ENCODE measurements around the gene ABHD8. TPM values are rescaled to one million over a fixed set of nuclear protein-coding genes. Genes with fewer than 3 reads are reported as not detected.

Gene ABHD8
- total RNA-seq, 1 donor from 2014 or later = 8.9 TPM

GRCh38 chr19:17266589-17266974 lies 36.6 kb downstream of the ABHD8 start:
- H3K36me3 Mint-ChIP-seq (ENCODE audit: low read depth, unreplicated experiment) = peaks cover 14% of the 10 kb centered on the region
- H3K27ac Mint-ChIP-seq (ENCODE audit: unreplicated experiment) = peak overlapping the region; percentile 89
- H3K4me3 Mint-ChIP-seq (ENCODE audit: unreplicated experiment) = peak overlapping the region; percentile 92
- DNase-seq (ENCODE audit: low spot score) = no peak
- H3K4me1 Mint-ChIP-seq (ENCODE audit: unreplicated experiment) = peaks cover 31% of the 10 kb centered on the region
- H3K9me3 Mint-ChIP-seq (ENCODE audit: unreplicated experiment) = no peaks in the 10 kb centered on the region
- peaks cover 17% of the 10 kb centered on the region for H3K27me3 Mint-ChIP-seq (ENCODE audit: unreplicated experiment)
- no peak for TF ChIP-seq CTCF (IDR thresholded peaks at IDR 0.05; ENCODE audit: unreplicated experiment)

GRCh38 chr19:17266026-17266425 lies 37.2 kb downstream of the ABHD8 start:
- TF ChIP-seq CTCF (IDR thresholded peaks at IDR 0.05; ENCODE audit: unreplicated experiment) = no peak
- DNase-seq (ENCODE audit: low spot score) = no peak
- Mint-ChIP-seq H3K36me3 (ENCODE audit: low read depth, unreplicated experiment) (peaks cover 11% of the 10 kb centered on the region), H3K4me1 (ENCODE audit: unreplicated experiment) (peaks cover 32% of the 10 kb centered on the region), H3K9me3 (ENCODE audit: unreplicated experiment) (no peaks in the 10 kb centered on the region), H3K27me3 (ENCODE audit: unreplicated experiment) (peaks cover 17% of the 10 kb centered on the region), H3K27ac (ENCODE audit: unreplicated experiment) (peak overlapping the region; percentile 48), H3K4me3 (ENCODE audit: unreplicated experiment) (no peak overlapping the region)

- Mint-ChIP-seq H3K36me3 (ENCODE audit: low read depth, unreplicated experiment) (peaks cover 20% of the 10 kb centered on the region), H3K27ac (ENCODE audit: unreplicated experiment) (peak within 1 kb of the TSS; percentile 100), H3K4me3 (ENCODE audit: unreplicated experiment) (peak within 1 kb of the TSS; percentile 92), H3K9me3 (ENCODE audit: unreplicated experiment) (no peaks in the 10 kb centered on the region), H3K4me1 (ENCODE audit: unreplicated experiment) (peaks cover 37% of the 10 kb centered on the region), H3K27me3 (ENCODE audit: unreplicated experiment) (peaks cover 19% of the 10 kb centered on the region)
- peak; percentile 75 for DNase-seq (ENCODE audit: low spot score)
- no peak for TF ChIP-seq CTCF (IDR thresholded peaks at IDR 0.05; ENCODE audit: unreplicated experiment)
Measured at GRCh38 chr19:17264641-17264979, 38.6 kb downstream of the ABHD8 start, which contains the start of gene USHBP1. Gene USHBP1 (minus strand): TSS chr19:17264745. CDS start chr19:17264299, 446 bp downstream.

- peaks cover 37% of the 10 kb centered on the region for H3K4me1 Mint-ChIP-seq (ENCODE audit: unreplicated experiment)
- no peak for DNase-seq (ENCODE audit: low spot score)
- peak overlapping the region; percentile 92 for H3K4me3 Mint-ChIP-seq (ENCODE audit: unreplicated experiment)
- TF ChIP-seq CTCF (IDR thresholded peaks at IDR 0.05; ENCODE audit: unreplicated experiment) = no peak
- peaks cover 25% of the 10 kb centered on the region for H3K36me3 Mint-ChIP-seq (ENCODE audit: low read depth, unreplicated experiment)
- peak overlapping the region; percentile 100 for H3K27ac Mint-ChIP-seq (ENCODE audit: unreplicated experiment)
- peaks cover 19% of the 10 kb centered on the region for H3K27me3 Mint-ChIP-seq (ENCODE audit: unreplicated experiment)
- H3K9me3 Mint-ChIP-seq (ENCODE audit: unreplicated experiment) = no peaks in the 10 kb centered on the region
Measured at GRCh38 chr19:17263712-17264640, 39.2 kb downstream of the ABHD8 start.

- H3K36me3 Mint-ChIP-seq (ENCODE audit: low read depth, unreplicated experiment) = peaks cover 29% of the 10 kb centered on the region
- H3K4me1 Mint-ChIP-seq (ENCODE audit: unreplicated experiment) = peaks cover 37% of the 10 kb centered on the region
- no peak overlapping the region for H3K27ac Mint-ChIP-seq (ENCODE audit: unreplicated experiment)
- H3K27me3 Mint-ChIP-seq (ENCODE audit: unreplicated experiment) = peaks cover 19% of the 10 kb centered on the region
- H3K4me3 Mint-ChIP-seq (ENCODE audit: unreplicated experiment) = peak overlapping the region; percentile 81
- no peak for DNase-seq (ENCODE audit: low spot score)
- TF ChIP-seq CTCF (IDR thresholded peaks at IDR 0.05; ENCODE audit: unreplicated experiment) = no peak
- H3K9me3 Mint-ChIP-seq (ENCODE audit: unreplicated experiment) = no peaks in the 10 kb centered on the region
Measured at GRCh38 chr19:17262557-17262956, 40.7 kb downstream of the ABHD8 start.
